H9 (cell line): ENCODE results near the gene FAM24B. TPM values are rescaled to one million over a fixed set of nuclear protein-coding genes. Genes with fewer than 3 reads are reported as not detected.

Experiments
- DNase-seq: peaks from one replicate; pipeline ENCODE4 v3.0.0-alpha.2; 2017
- H2AFZ ChIP-seq: one replicate; pipeline ENCODE4 v1.6.1; 2013; ENCODE audit warnings: mild to moderate bottlenecking, low read length, control low read depth, moderate library complexity
- H2AK5ac ChIP-seq: 2 replicates; pipeline ENCODE4 v1.6.1; 2013; ENCODE audit warnings: low read length, control low read depth, mixed read lengths; ENCODE audit not compliant: insufficient read length
- H2BK120ac ChIP-seq: one replicate; pipeline ENCODE4 v1.6.1; 2013; ENCODE audit warnings: low read depth, mild to moderate bottlenecking, low read length, control low read depth, inconsistent platforms; ENCODE audit not compliant: poor library complexity, severe bottlenecking
- H2BK12ac ChIP-seq: 2 replicates; pipeline ENCODE4 v1.6.1; 2013; ENCODE audit warnings: low read length, control low read depth, mixed read lengths, low read depth; ENCODE audit not compliant: insufficient read length
- H2BK15ac ChIP-seq: 2 replicates; pipeline ENCODE4 v1.6.1; 2013; ENCODE audit warnings: low read depth, low read length, control low read depth
- H2BK20ac ChIP-seq: one replicate; pipeline ENCODE4 v1.6.1; 2013; ENCODE audit warnings: low read depth, mild to moderate bottlenecking, low read length, control low read depth, inconsistent platforms; ENCODE audit not compliant: poor library complexity, severe bottlenecking
- H2BK5ac ChIP-seq: 2 replicates; pipeline ENCODE4 v1.6.1; 2013; ENCODE audit warnings: low read length, control low read depth, mixed read lengths; ENCODE audit not compliant: insufficient read length
- H3K14ac ChIP-seq: 2 replicates; pipeline ENCODE4 v1.6.1; 2013; ENCODE audit warnings: low read length, control low read depth; ENCODE audit not compliant: insufficient read depth
- H3K18ac ChIP-seq: 2 replicates; pipeline ENCODE4 v1.6.1; 2013; ENCODE audit warnings: low read depth, mild to moderate bottlenecking, mixed read lengths, low read length, control low read depth; ENCODE audit not compliant: insufficient read length
- H3K23ac ChIP-seq: 2 replicates; pipeline ENCODE4 v1.6.1; 2013; ENCODE audit warnings: low read length, control low read depth, mixed read lengths, low read depth; ENCODE audit not compliant: insufficient read length
- H3K23me2 ChIP-seq: 2 replicates; pipeline ENCODE4 v1.6.1; 2013; ENCODE audit warnings: low read depth, mild to moderate bottlenecking, mixed read lengths, low read length, control low read depth; ENCODE audit not compliant: insufficient read length, poor library complexity, severe bottlenecking
- H3K27ac ChIP-seq: 2 replicates; pipeline ENCODE4 v1.5.1; 2013; ENCODE audit warnings: low read length, control low read depth, mixed read lengths, low read depth; ENCODE audit not compliant: insufficient read length
- H3K27me3 ChIP-seq: 2 replicates; pipeline ENCODE4 v1.6.1; 2013; ENCODE audit warnings: low read length, control low read depth, inconsistent platforms; ENCODE audit not compliant: insufficient read depth
- H3K4ac ChIP-seq: 2 replicates; pipeline ENCODE4 v1.6.1; 2013; ENCODE audit warnings: low read depth, mild to moderate bottlenecking, control low read depth, inconsistent platforms, low read length, moderate library complexity
- H3K4me1 ChIP-seq: 2 replicates; pipeline ENCODE4 v1.6.1; 2013; ENCODE audit warnings: low read length, control low read depth, inconsistent platforms; ENCODE audit not compliant: insufficient read depth
- H3K4me2 ChIP-seq: 2 replicates; pipeline ENCODE4 v1.6.1; 2013; ENCODE audit warnings: low read length, control low read depth, mixed read lengths; ENCODE audit not compliant: insufficient read length, insufficient read depth
- H3K56ac ChIP-seq: 2 replicates; pipeline ENCODE4 v1.6.1; 2013; ENCODE audit warnings: low read depth, mild to moderate bottlenecking, mixed read lengths, low read length, control low read depth; ENCODE audit not compliant: insufficient read length
- H3K79me1 ChIP-seq: 2 replicates; pipeline ENCODE4 v1.6.1; 2013; ENCODE audit warnings: low read depth, mild to moderate bottlenecking, moderate library complexity, low read length, control low read depth, inconsistent platforms; ENCODE audit not compliant: insufficient read depth, poor library complexity, severe bottlenecking
- H3K79me2 ChIP-seq: 2 replicates; pipeline ENCODE4 v1.6.1; 2013; ENCODE audit warnings: low read length, control low read depth, inconsistent platforms; ENCODE audit not compliant: insufficient read depth
- H3K9ac ChIP-seq: 2 replicates; pipeline ENCODE4 v1.6.1; 2013; ENCODE audit warnings: low read length, control low read depth, mixed read lengths; ENCODE audit not compliant: insufficient read length; ENCODE audit errors: extremely low read depth
- H3K9me3 ChIP-seq: one replicate; pipeline ENCODE4 v1.6.1; 2013; ENCODE audit warnings: low read depth, low read length, inconsistent platforms; ENCODE audit not compliant: control insufficient read depth
- H3T11ph ChIP-seq: one replicate; pipeline ENCODE4 v1.6.1; 2013; ENCODE audit warnings: mild to moderate bottlenecking, low read length, control low read depth, inconsistent platforms
- H4K20me1 ChIP-seq: one replicate; pipeline ENCODE4 v1.6.1; 2013; ENCODE audit not compliant: control insufficient read depth, insufficient read length, insufficient read depth
- H4K5ac ChIP-seq: 2 replicates; pipeline ENCODE4 v1.6.1; 2013; ENCODE audit warnings: low read depth, mild to moderate bottlenecking, mixed read lengths, low read length, control low read depth; ENCODE audit not compliant: insufficient read length
- H4K8ac ChIP-seq: replicated peaks from 2 replicates; pipeline ENCODE4 v1.6.1; 2013; ENCODE audit warnings: low read length, control low read depth, mixed read lengths, low read depth; ENCODE audit not compliant: insufficient read length
- H4K91ac ChIP-seq: 2 replicates; pipeline ENCODE4 v1.6.1; 2013; ENCODE audit warnings: low read depth, mild to moderate bottlenecking, moderate library complexity, mixed read lengths, low read length, control low read depth; ENCODE audit not compliant: insufficient read length
- H3K27ac Mint-ChIP-seq, 3 experiments: 2 replicates in 2 of 3; 3 replicates in 1 of 3; pipeline ENCODE4 v1.8.0; 2020 to 2021; ENCODE audit warnings: mixed read lengths in 3 of 3, mild to moderate bottlenecking in 1 of 3, moderate library complexity in 1 of 3
- H3K27me3 Mint-ChIP-seq: 2 replicates; pipeline ENCODE4 v1.8.0; 2021; ENCODE audit warnings: low read depth, mild to moderate bottlenecking, moderate library complexity, mixed read lengths
- H3K36me3 Mint-ChIP-seq, 3 experiments: 2 replicates in 2 of 3; 3 replicates in 1 of 3; pipeline ENCODE4 v1.8.0; 2020 to 2021; ENCODE audit warnings: low read depth in 3 of 3, mixed read lengths in 3 of 3; ENCODE audit not compliant: insufficient read depth in 1 of 3
- H3K4me1 Mint-ChIP-seq, 2 experiments: 2 replicates each; pipeline ENCODE4 v1.8.0; 2020; ENCODE audit warnings: mixed read lengths in 2 of 2
- H3K4me3 Mint-ChIP-seq, 2 experiments: 2 replicates in 1 of 2; 3 replicates in 1 of 2; pipeline ENCODE4 v1.8.0; 2020 to 2021; ENCODE audit warnings: mild to moderate bottlenecking in 2 of 2, mixed read lengths in 2 of 2, moderate library complexity in 1 of 2
- H3K9me3 Mint-ChIP-seq, 2 experiments: 2 replicates in 1 of 2; 3 replicates in 1 of 2; pipeline ENCODE4 v1.8.0; 2020; ENCODE audit warnings: mild to moderate bottlenecking in 2 of 2, mixed read lengths in 2 of 2, moderate library complexity in 1 of 2
- CTCF ChIP-seq: fragments of 200-600 bp; sonication (generic); conservative IDR thresholded peaks from 3 replicates; pipeline ENCODE4 v1.8.0; 2021; ENCODE audit warnings: antibody characterized with exemption, mild to moderate bottlenecking
- WGBS: extraction: QIAGEN DNeasy Blood & Tissue Kit; methylation state at CpG from one replicate; pipeline ENCODE4 v1.1.7; 2013; ENCODE audit warnings: missing lambda C conversion rate, low lambda C conversion rate, mixed read lengths; ENCODE audit not compliant: insufficient read length; ENCODE audit errors: extremely low coverage; 5-methylcytosine and 5-hydroxymethylcytosine counted together
- total RNA-seq: library from RNA; stranded (reverse); gene quantifications from 2 replicates; pipeline ENCODE4 v1.2.1, GENCODE V29; 2021

FAM24B gene
- total RNA-seq, 1 experiment from 2014 or later: not detected

- H3K27me3 ChIP-seq: no peaks in the 10 kb centered on the region
- no peak overlapping the region for H2BK15ac ChIP-seq
- H3K14ac ChIP-seq: no peak overlapping the region
- Mint-ChIP-seq H3K36me3 (peaks cover 20 to 30% (median 20%) of the 10 kb centered on the region in 3 experiments), H3K27ac (no peak overlapping the region; a peak in 1 of 7 replicates), H3K27me3 (peaks cover 2% of the 10 kb centered on the region; the same call in 1 of the 2 replicates), H3K4me1 (peaks cover 0 to 4% of the 10 kb centered on the region in 2 experiments; a peak in 2 of 4 replicates), H3K4me3 (no peak overlapping the region), H3K9me3 (peaks cover 31 to 39% of the 10 kb centered on the region in 2 experiments)
- TF ChIP-seq CTCF: no peak
- no peak overlapping the region for H3K56ac ChIP-seq
- no peak overlapping the region for H3K23ac ChIP-seq
- H3K79me1 ChIP-seq: no peaks in the 10 kb centered on the region
- no peak for DNase-seq
- no peak overlapping the region for H2BK12ac ChIP-seq
- peaks cover 3% of the 10 kb centered on the region for H3K9me3 ChIP-seq
- H3K27ac ChIP-seq: no peak overlapping the region
- no peaks in the 10 kb centered on the region for H3K4me1 ChIP-seq
- H3K18ac ChIP-seq: no peak overlapping the region
- H3K79me2 ChIP-seq: no peaks in the 10 kb centered on the region
- no peak overlapping the region for H3K4ac ChIP-seq
- H4K8ac ChIP-seq: no peak overlapping the region
- no peak overlapping the region for H2AK5ac ChIP-seq
- H4K20me1 ChIP-seq: no peaks in the 10 kb centered on the region
- no peak overlapping the region for H3K4me2 ChIP-seq
- H4K5ac ChIP-seq: no peak overlapping the region
- H2BK5ac ChIP-seq: no peak overlapping the region
- H2BK20ac ChIP-seq: no peak overlapping the region
- no peak overlapping the region for H3K9ac ChIP-seq
- no peak overlapping the region for H2BK120ac ChIP-seq
- H3K23me2 ChIP-seq: no peaks in the 10 kb centered on the region
- no CpG with 5 or more reads among the region's 1 CpG for WGBS
- H3T11ph ChIP-seq: no peak overlapping the region
- H4K91ac ChIP-seq: no peak overlapping the region
- no peak overlapping the region for H2AFZ ChIP-seq
Measured at GRCh38 chr10:122864901-122865300, 14.5 kb downstream of the FAM24B start.
